Hepatocyte (in vitro differentiated cells): Measurements from ENCODE around the gene SCGB1D4. TPM values are rescaled to one million over a fixed set of nuclear protein-coding genes. Genes with fewer than 3 reads are reported as not detected.

Experiments used
- DNase-seq: peaks from one replicate; pipeline ENCODE4 v3.0.0-alpha.2; 2016; ENCODE audit warnings: low spot score
- H2AFZ ChIP-seq: fragments of 200-600 bp; sonication (generic); 2 replicates; pipeline ENCODE4 v1.6.0; 2016; ENCODE audit warnings: antibody characterized with exemption, mild to moderate bottlenecking
- H3K27ac ChIP-seq: fragments of 200-600 bp; sonication (generic); 2 replicates; pipeline ENCODE4 v1.5.1; 2016; ENCODE audit warnings: mild to moderate bottlenecking
- H3K27me3 ChIP-seq: fragments of 200-600 bp; sonication (generic); 2 replicates; pipeline ENCODE4 v1.6.1; 2016
- H3K36me3 ChIP-seq: fragments of 200-600 bp; sonication (generic); replicated peaks from 2 replicates; pipeline ENCODE4 v1.5.1; 2016; ENCODE audit warnings: low read depth; ENCODE audit not compliant: insufficient read depth
- H3K4me1 ChIP-seq: fragments of 200-600 bp; sonication (generic); 2 replicates; pipeline ENCODE4 v1.5.1; 2016; ENCODE audit warnings: mild to moderate bottlenecking, moderate library complexity; ENCODE audit not compliant: insufficient read depth
- H3K4me2 ChIP-seq: fragments of 200-600 bp; sonication (generic); 2 replicates; pipeline ENCODE4 v1.6.0; 2016
- H3K4me3 ChIP-seq: fragments of 200-600 bp; sonication (generic); 2 replicates; pipeline ENCODE4 v1.5.1; 2016; ENCODE audit warnings: mild to moderate bottlenecking
- H3K79me2 ChIP-seq: fragments of 200-600 bp; sonication (generic); 2 replicates; pipeline ENCODE4 v1.6.0; 2017; ENCODE audit warnings: mild to moderate bottlenecking
- H3K9me2 ChIP-seq: fragments of 200-600 bp; sonication (generic); replicated peaks from 2 replicates; pipeline ENCODE4 v1.6.0; 2017; ENCODE audit warnings: mild to moderate bottlenecking; ENCODE audit not compliant: insufficient read depth
- H3K9me3 ChIP-seq: fragments of 200-600 bp; sonication (generic); 2 replicates; pipeline ENCODE4 v1.5.1; 2016; ENCODE audit warnings: low read depth, mild to moderate bottlenecking
- H4K20me1 ChIP-seq: fragments of 200-600 bp; sonication (generic); 2 replicates; pipeline ENCODE4 v1.6.0; 2016; ENCODE audit warnings: mild to moderate bottlenecking; ENCODE audit not compliant: insufficient read depth, poor library complexity, severe bottlenecking
- CTCF ChIP-seq: fragments of 200-600 bp; sonication (generic); IDR thresholded peaks from 2 replicates; pipeline ENCODE4 v1.5.1; 2016; ENCODE audit warnings: antibody characterized with exemption, mild to moderate bottlenecking; ENCODE audit not compliant: poor library complexity
- EZH2 ChIP-seq: fragments of 200-600 bp; sonication (generic); IDR thresholded peaks from 2 replicates; pipeline ENCODE4 v1.6.1; 2016; ENCODE audit warnings: antibody characterized with exemption, mild to moderate bottlenecking, borderline replicate concordance
- EZH2phosphoT487 ChIP-seq: fragments of 200-600 bp; sonication (generic); IDR thresholded peaks from one replicate; pipeline ENCODE4 v1.6.1; 2018; ENCODE audit warnings: antibody characterized with exemption, mild to moderate bottlenecking, low read depth, moderate library complexity; ENCODE audit not compliant: unreplicated experiment, severe bottlenecking
- WGBS: methylation state at CpG from one replicate; pipeline ENCODE4 v1.1.6; 2016; ENCODE audit warnings: low lambda C conversion rate; ENCODE audit errors: missing lambda C conversion rate; 5-methylcytosine and 5-hydroxymethylcytosine counted together
- polyA plus RNA-seq: library from polyadenylated mRNA; unstranded; fragments of >200 nt; fragmentation: Nextera tagmentation; extraction: Ambion mirVana; gene quantifications from 2 replicates; pipeline ENCODE4 v1.2.1, GENCODE V29; 2016
- total RNA-seq: library from RNA; depleted of rRNA; stranded (reverse); fragments of >200 nt; gene quantifications from 2 replicates; pipeline ENCODE4 v1.2.3, GENCODE V29; 2014

Gene SCGB1D4
- total and polyA plus RNA-seq, 2 experiments from 2014 or later: not detected

- H3K9me3 ChIP-seq: no peaks in the 10 kb centered on the region
- TF ChIP-seq EZH2 (no peak), CTCF (no peak), EZH2phosphoT487 (no peak)
- H4K20me1 ChIP-seq: no peaks in the 10 kb centered on the region
- H3K4me1 ChIP-seq: no peaks in the 10 kb centered on the region
- 81% methylated on average over 3 of the region's 3 CpGs for WGBS
- H3K4me2 ChIP-seq: no peak overlapping the region
- DNase-seq: no peak
- no peak overlapping the region for H3K27ac ChIP-seq
- H3K9me2 ChIP-seq: no peaks in the 10 kb centered on the region
- peaks cover 14% of the 10 kb centered on the region for H3K27me3 ChIP-seq
- no peaks in the 10 kb centered on the region for H3K79me2 ChIP-seq
- H2AFZ ChIP-seq: no peak overlapping the region
- H3K36me3 ChIP-seq: no peaks in the 10 kb centered on the region
- no peak overlapping the region for H3K4me3 ChIP-seq
These were observed 31.3 kb downstream of the SCGB1D4 start for GRCh38 chr11:62267576-62267975.

- H3K36me3 ChIP-seq: no peaks in the 10 kb centered on the region
- TF ChIP-seq EZH2 (no peak), CTCF (no peak), EZH2phosphoT487 (no peak)
- H4K20me1 ChIP-seq: no peaks in the 10 kb centered on the region
- no peaks in the 10 kb centered on the region for H3K9me3 ChIP-seq
- no peak overlapping the region for H2AFZ ChIP-seq
- peaks cover 14% of the 10 kb centered on the region for H3K27me3 ChIP-seq
- no peak overlapping the region for H3K4me2 ChIP-seq
- WGBS: 76% methylated on average over 1 of the region's 1 CpG
- H3K4me3 ChIP-seq: no peak overlapping the region
- no peaks in the 10 kb centered on the region for H3K9me2 ChIP-seq
- no peak for DNase-seq
- no peak overlapping the region for H3K27ac ChIP-seq
- no peaks in the 10 kb centered on the region for H3K79me2 ChIP-seq
- no peaks in the 10 kb centered on the region for H3K4me1 ChIP-seq
These were observed 31.8 kb downstream of the SCGB1D4 start for GRCh38 chr11:62267050-62267449.

GRCh38 chr11:62266558-62266957 lies 32.3 kb downstream of the SCGB1D4 start:
- Histone ChIP-seq H3K4me3 (no peak overlapping the region), H3K27me3 (peaks cover 16% of the 10 kb centered on the region), H3K4me1 (no peaks in the 10 kb centered on the region), H2AFZ (no peak overlapping the region), H3K36me3 (no peaks in the 10 kb centered on the region), H3K4me2 (no peak overlapping the region), H3K79me2 (no peaks in the 10 kb centered on the region), H3K9me2 (no peaks in the 10 kb centered on the region), H4K20me1 (no peaks in the 10 kb centered on the region), H3K27ac (no peak overlapping the region), H3K9me3 (no peaks in the 10 kb centered on the region)
- 75% methylated on average over 4 of the region's 4 CpGs for WGBS
- TF ChIP-seq CTCF: no peak
- no peak for TF ChIP-seq EZH2
- DNase-seq: no peak

GRCh38 chr11:62264004-62264403 lies 34.9 kb downstream of the SCGB1D4 start:
- no peak for TF ChIP-seq EZH2
- TF ChIP-seq CTCF: no peak
- no peak for TF ChIP-seq EZH2phosphoT487
- no peaks in the 10 kb centered on the region for H3K4me1 ChIP-seq
- peaks cover 9% of the 10 kb centered on the region for H3K27me3 ChIP-seq
- WGBS: 95% methylated on average over 1 of the region's 1 CpG
- no peak overlapping the region for H2AFZ ChIP-seq
- no peaks in the 10 kb centered on the region for H4K20me1 ChIP-seq
- H3K9me3 ChIP-seq: no peaks in the 10 kb centered on the region
- no peak overlapping the region for H3K4me2 ChIP-seq
- no peaks in the 10 kb centered on the region for H3K9me2 ChIP-seq
- no peaks in the 10 kb centered on the region for H3K79me2 ChIP-seq
- no peak for DNase-seq
- H3K4me3 ChIP-seq: no peak overlapping the region
- H3K27ac ChIP-seq: no peak overlapping the region
- no peaks in the 10 kb centered on the region for H3K36me3 ChIP-seq
